Endothelial cell of umbilical vein (primary cell): ENCODE data around the gene OR6P1. TPM values are rescaled to one million over a fixed set of nuclear protein-coding genes. Genes with fewer than 3 reads are reported as not detected.

ENCODE experiments used
- BruUV-seq: library from RNA; stranded (reverse); fragments of 400-500 nt; replicated peaks from 2 replicates; lab custom pipeline; 2021; lab: Mats Ljungman, UMichigan
- CTCF ChIA-PET: fragments of 300-600, 350-600 bp; sonication (Branson Sonifier 250); formaldehyde crosslinking; loops from one replicate; lab custom pipeline; 2021; ENCODE audit warnings: antibody characterized with exemption, inconsistent platforms; lab: Charles Lee
- POLR2A ChIA-PET: fragments of 300-600, 350-600 bp; sonication (Branson Sonifier 250); formaldehyde crosslinking; loops from one replicate; lab custom pipeline; 2021; ENCODE audit warnings: antibody characterized with exemption, inconsistent platforms; lab: Charles Lee
- DNase-seq: peaks from one replicate; pipeline ENCODE4 v3.0.0-alpha.2; 2011; ENCODE audit warnings: low read depth, low spot score
- FAIRE-seq: peaks from 2 replicates; lab custom pipeline; 2011; peaks lifted over from hg19 to GRCh38; lab: Jason Lieb, UNC
- H2AFZ ChIP-seq: 2 replicates; pipeline ENCODE4 v1.6.0; 2012; ENCODE audit warnings: low read depth, low read length, control low read depth, inconsistent platforms
- H3K27ac ChIP-seq: 2 replicates; pipeline ENCODE4 v1.5.1; 2011; ENCODE audit warnings: low read depth, mild to moderate bottlenecking, control low read depth, low read length, moderate library complexity; ENCODE audit not compliant: insufficient read depth
- H3K27me3 ChIP-seq, 2 experiments: 2 replicates each; pipeline versions ENCODE4 v1.6.0 to v1.6.1; 2011; ENCODE audit warnings: low read length in 2 of 2, mixed read lengths in 1 of 2; ENCODE audit not compliant: control insufficient read depth in 2 of 2, insufficient read depth in 2 of 2
- H3K36me3 ChIP-seq, 2 experiments: 2 replicates in 1 of 2; 3 replicates in 1 of 2; pipeline ENCODE4 v1.5.1; 2011; ENCODE audit warnings: low read length in 2 of 2, mild to moderate bottlenecking in 1 of 2, moderate library complexity in 1 of 2; ENCODE audit not compliant: control insufficient read depth in 2 of 2, insufficient read depth in 2 of 2; ENCODE audit errors: extremely low read depth in 1 of 2
- H3K4me1 ChIP-seq: 3 replicates; pipeline ENCODE4 v1.5.1; 2011; ENCODE audit warnings: mild to moderate bottlenecking, low read length; ENCODE audit not compliant: control insufficient read depth, insufficient read depth; ENCODE audit errors: extremely low read depth
- H3K4me2 ChIP-seq: 2 replicates; pipeline ENCODE4 v1.6.1; 2011; ENCODE audit warnings: low read length, control low read depth, mixed read lengths; ENCODE audit not compliant: insufficient read depth
- H3K4me3 ChIP-seq, 3 experiments: fragments of 200-600 bp in 1 of 3; sonication (generic), shearing (Covaris generic) in 1 of 3; replicated peaks in 1 of 3; 2 replicates each; pipeline ENCODE4 v1.5.1; 2011 to 2016; ENCODE audit warnings: control low read depth in 3 of 3, low read length in 3 of 3, mild to moderate bottlenecking in 2 of 3, inconsistent platforms in 1 of 3, low read depth in 1 of 3, moderate library complexity in 1 of 3; ENCODE audit not compliant: insufficient read depth in 1 of 3
- H3K79me2 ChIP-seq: 2 replicates; pipeline ENCODE4 v1.6.0; 2012; ENCODE audit warnings: low read length, inconsistent platforms; ENCODE audit not compliant: control insufficient read depth, insufficient read depth
- H3K9ac ChIP-seq: replicated peaks from 2 replicates; pipeline ENCODE3; 2011; ENCODE audit warnings: low read length, control low read depth; ENCODE audit not compliant: insufficient read depth; ENCODE audit errors: extremely low read depth
- H3K9me1 ChIP-seq: replicated peaks from 3 replicates; pipeline ENCODE4 v1.6.0; 2011; ENCODE audit warnings: mild to moderate bottlenecking, low read length; ENCODE audit not compliant: control insufficient read depth, insufficient read depth; ENCODE audit errors: extremely low read depth
- H3K9me3 ChIP-seq: replicated peaks from 2 replicates; pipeline ENCODE4 v1.5.1; 2012; ENCODE audit warnings: low read length, inconsistent platforms; ENCODE audit not compliant: control insufficient read depth, insufficient read depth
- H4K20me1 ChIP-seq: replicated peaks from 2 replicates; pipeline ENCODE3; 2011; ENCODE audit warnings: mild to moderate bottlenecking, low read length; ENCODE audit not compliant: control insufficient read depth, insufficient read depth; ENCODE audit errors: extremely low read depth
- CTCF ChIP-seq, 2 donors: IDR thresholded peaks; 1 replicate in 1 of 2; 2 replicates in 1 of 2; pipeline ENCODE4 v1.5.1; 2011; ENCODE audit warnings: low read length in 2 of 2, mild to moderate bottlenecking in 2 of 2, moderate library complexity in 2 of 2, control low read depth in 1 of 2, inconsistent platforms in 1 of 2, low read depth in 1 of 2; ENCODE audit not compliant: insufficient read depth in 1 of 2; ENCODE audit errors: extremely low read depth in 1 of 2
- EZH2 ChIP-seq: IDR thresholded peaks from 2 replicates; pipeline ENCODE4 v1.6.1; 2012; ENCODE audit warnings: borderline replicate concordance, low read depth, mild to moderate bottlenecking, moderate library complexity, low read length, inconsistent platforms; ENCODE audit not compliant: severe bottlenecking
- FOS ChIP-seq: IDR thresholded peaks from 2 replicates; pipeline ENCODE4 v1.6.1; 2011; ENCODE audit warnings: mild to moderate bottlenecking, low read length, moderate library complexity, borderline replicate concordance; ENCODE audit not compliant: insufficient read depth
- GATA2 ChIP-seq: IDR thresholded peaks from 2 replicates; pipeline ENCODE4 v1.7.0; 2011; ENCODE audit warnings: low read depth, mild to moderate bottlenecking, moderate library complexity, mixed read lengths, low read length; ENCODE audit not compliant: insufficient read length, insufficient read depth
- JUN ChIP-seq: IDR thresholded peaks from 2 replicates; pipeline ENCODE4 v1.6.1; 2011; ENCODE audit warnings: borderline replicate concordance, low read depth; ENCODE audit not compliant: insufficient read length, insufficient read depth
- MYC ChIP-seq: IDR thresholded peaks from one replicate; pipeline ENCODE4 v1.6.1; 2011; ENCODE audit warnings: mild to moderate bottlenecking, low read depth, low read length
- POLR2A ChIP-seq: IDR thresholded peaks from 2 replicates; pipeline ENCODE4 v1.6.1; 2012; ENCODE audit warnings: low read depth, mild to moderate bottlenecking, control low read depth, low read length
- POLR2AphosphoS5 ChIP-seq: IDR thresholded peaks from 2 replicates; pipeline ENCODE4 v1.6.1; 2012; ENCODE audit warnings: low read depth, mild to moderate bottlenecking, control low read depth, low read length, moderate library complexity; ENCODE audit not compliant: insufficient read depth
- dilution Hi-C: fragments of 300-500 bp; cut with MboI; formaldehyde crosslinking; loops from one replicate; pipeline ENCODE4 v1.15.0; 2019; ENCODE audit warnings: low sequenced_read_pairs; ENCODE audit not compliant: extremely low pct_ligation_motif_present
- intact Hi-C: fragments of 100-400 bp; cut with micrococcal nuclease; formaldehyde crosslinking; loops from one replicate; pipeline ENCODE4 v1.10.0; 2022
- polyA plus RNA-seq, 4 experiments: library from polyadenylated mRNA; depleted of rRNA in 3 of 4; stranded (reverse) in 3 of 4; unstranded in 1 of 4; fragments of >200 nt; gene quantifications; 2 replicates each; pipeline versions ENCODE4 v1.2.1 to v1.2.3, GENCODE V29; 2011 to 2012; ENCODE audit warnings: missing spikeins in 1 of 4
- total RNA-seq: library from RNA; stranded (reverse); gene quantifications from 2 replicates; pipeline ENCODE4 v1.2.3, GENCODE V29; 2021
- TF ChIP-seq, protein P1 (sequence below): IDR thresholded peaks from 2 replicates; pipeline ENCODE4 v1.6.1; 2011; ENCODE audit not compliant: insufficient read depth, insufficient read length

OR6P1 gene
- total and polyA plus RNA-seq, 2 donors (not counting 3 experiments of a cell fraction or from before 2014, with no cell fraction given): not detected

- Histone ChIP-seq H3K9me1 (no peaks in the 10 kb centered on the region), H3K4me2 (no peak overlapping the region), H3K9me3 (no peaks in the 10 kb centered on the region), H3K4me1 (no peaks in the 10 kb centered on the region), H3K9ac (no peak overlapping the region), H4K20me1 (no peaks in the 10 kb centered on the region), H3K27me3 (no peaks in the 10 kb centered on the region), H3K4me3 (no peak overlapping the region), H3K27ac (no peak overlapping the region), H2AFZ (no peak overlapping the region), H3K36me3 (no peaks in the 10 kb centered on the region), H3K79me2 (no peaks in the 10 kb centered on the region)
- TF ChIP-seq FOS: no peak
- no peak for TF ChIP-seq POLR2AphosphoS5
- TF ChIP-seq GATA2: no peak
- TF ChIP-seq CTCF (IDR thresholded peaks at IDR 0.05; ENCODE audit: extremely low read depth in 1 of 2, insufficient read depth in 1 of 2, low read depth in 1 of 2, low read length in 2 of 2): no peak
- no peak for TF ChIP-seq EZH2
- no peak for TF ChIP-seq MYC
- no peak for TF ChIP-seq JUN
- no peak for TF ChIP-seq POLR2A
- TF ChIP-seq, protein P1, sequence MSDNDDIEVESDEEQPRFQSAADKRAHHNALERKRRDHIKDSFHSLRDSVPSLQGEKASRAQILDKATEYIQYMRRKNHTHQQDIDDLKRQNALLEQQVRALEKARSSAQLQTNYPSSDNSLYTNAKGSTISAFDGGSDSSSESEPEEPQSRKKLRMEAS: no peak
- ChIA-PET POLR2A (no interaction called here), CTCF (no interaction called here)
- intact Hi-C loops (no loop called here), dilution Hi-C loops (no loop called here)
- FAIRE-seq (no peak), DNase-seq (no peak)
- no TSS peak for BruUV-seq
These were observed 5.8 kb downstream of the OR6P1 start for GRCh38 chr1:158564608-158565007.
